NB4 (cell line): ENCODE data around the gene SH3PXD2A.

ENCODE experiments used
- DNase-seq: peaks from one replicate; pipeline ENCODE4 v3.0.0; 2010; ENCODE audit warnings: low read depth
- H3K4me3 ChIP-seq: one replicate; pipeline ENCODE4 v1.5.1; 2011; ENCODE audit warnings: mild to moderate bottlenecking, low read depth, low read length, moderate library complexity
- CTCF ChIP-seq: IDR thresholded peaks from one replicate; pipeline ENCODE4 v1.5.1; 2012; ENCODE audit warnings: low read depth, low read length
- MAX ChIP-seq: IDR thresholded peaks from 2 replicates; pipeline ENCODE4 v1.6.1; 2011; ENCODE audit warnings: low read depth, low read length
- MYC ChIP-seq: IDR thresholded peaks from 2 replicates; pipeline ENCODE4 v1.6.1; 2011; ENCODE audit warnings: low read depth, low read length
- POLR2A ChIP-seq: IDR thresholded peaks from 2 replicates; pipeline ENCODE4 v1.6.1; 2011; ENCODE audit warnings: mild to moderate bottlenecking; ENCODE audit not compliant: insufficient read length; ENCODE audit errors: extremely low read depth

The SH3PXD2A gene

GRCh38 chr10:103648251-103648635 lies 207.1 kb downstream of the SH3PXD2A start:
- TF ChIP-seq MAX (no peak), CTCF (no peak), MYC (no peak), POLR2A (no peak)
- no peak overlapping the region for H3K4me3 ChIP-seq
- no peak for DNase-seq

- TF ChIP-seq POLR2A = no peak
- TF ChIP-seq MYC = no peak
- no peak for TF ChIP-seq MAX
- TF ChIP-seq CTCF = no peak
- H3K4me3 ChIP-seq = no peak overlapping the region
- peak; percentile 29 for DNase-seq
These were observed 209.1 kb downstream of the SH3PXD2A start for GRCh38 chr10:103646304-103646703.

GRCh38 chr10:103645141-103646054 lies 210.0 kb downstream of the SH3PXD2A start:
- TF ChIP-seq POLR2A = no peak
- TF ChIP-seq MAX = no peak
- DNase-seq = peak; percentile 93
- no peak overlapping the region for H3K4me3 ChIP-seq

- no peak for TF ChIP-seq CTCF
- TF ChIP-seq MYC = no peak
- no peak for TF ChIP-seq MAX
- TF ChIP-seq POLR2A = no peak
- H3K4me3 ChIP-seq = no peak overlapping the region
- no peak for DNase-seq
These were observed 212.0 kb downstream of the SH3PXD2A start for GRCh38 chr10:103643381-103643780.

GRCh38 chr10:103641326-103641725 lies 214.1 kb downstream of the SH3PXD2A start:
- no peak for DNase-seq
- no peak overlapping the region for H3K4me3 ChIP-seq
- TF ChIP-seq MAX (no peak), MYC (no peak), POLR2A (no peak), CTCF (no peak)

- TF ChIP-seq MYC = no peak
- TF ChIP-seq POLR2A = no peak
- no peak for TF ChIP-seq MAX
- TF ChIP-seq CTCF = no peak
- no peak overlapping the region for H3K4me3 ChIP-seq
- DNase-seq = no peak
These were observed 214.8 kb downstream of the SH3PXD2A start for GRCh38 chr10:103640436-103641181.
